HepG2 (cell line): Measurements from ENCODE around the gene PIM1. TPM values are rescaled to one million over a fixed set of nuclear protein-coding genes. Genes with fewer than 3 reads are reported as not detected.

Experiments
- ATRX ChIP-seq: sonication (generic); formaldehyde crosslinking; IDR thresholded peaks from 2 replicates; pipeline ENCODE4 v1.4.0; 2020; ENCODE audit warnings: missing genetic modification reagents, borderline replicate concordance
- ELF1 ChIP-seq: sonication (generic); formaldehyde crosslinking; IDR thresholded peaks from 2 replicates; pipeline ENCODE4 v1.4.0; 2020; ENCODE audit warnings: missing genetic modification reagents
- GZF1 ChIP-seq: sonication (generic); formaldehyde crosslinking; IDR thresholded peaks from 2 replicates; pipeline ENCODE4 v1.5.1; 2020; ENCODE audit warnings: mild to moderate bottlenecking, missing genetic modification reagents
- HDAC6 ChIP-seq: fragments of 200-600 bp; sonication (generic); IDR thresholded peaks from 2 replicates; pipeline ENCODE4 v1.7.0; 2017; ENCODE audit warnings: mild to moderate bottlenecking, antibody characterized with exemption, low read length, low read depth
- MAFF ChIP-seq: IDR thresholded peaks from 2 replicates; pipeline ENCODE4 v1.6.1; 2011; ENCODE audit warnings: low read depth, low read length, improper control_type of control experiment
- NBN ChIP-seq: fragments of 450-650 bp; conservative IDR thresholded peaks from 2 replicates; pipeline ENCODE4 v1.6.1; 2017
- NCOR1 ChIP-seq: fragments of 200-600 bp; sonication (generic); IDR thresholded peaks from 2 replicates; pipeline ENCODE4 v1.7.0; 2017; ENCODE audit warnings: antibody characterized with exemption, low read length, borderline replicate concordance
- NR2F2 ChIP-seq: IDR thresholded peaks from 2 replicates; pipeline ENCODE4 v1.6.1; 2012; ENCODE audit warnings: low read depth, inconsistent platforms, borderline replicate concordance
- PPARG ChIP-seq: conservative IDR thresholded peaks from 2 replicates; pipeline ENCODE4 v1.6.1; 2016; ENCODE audit warnings: missing biosample characterization, missing genetic modification reagents
- SKI ChIP-seq: fragments of 450-650 bp; IDR thresholded peaks from one replicate; pipeline ENCODE4 v1.6.1; 2018; ENCODE audit warnings: mild to moderate bottlenecking; ENCODE audit not compliant: partially characterized antibody
- SPEN ChIP-seq: sonication (generic); formaldehyde crosslinking; IDR thresholded peaks from 2 replicates; pipeline ENCODE4 v1.5.1; 2020; ENCODE audit warnings: low read depth, mild to moderate bottlenecking, missing genetic modification reagents
- TARDBP ChIP-seq: sonication (generic); formaldehyde crosslinking; IDR thresholded peaks from 2 replicates; pipeline ENCODE4 v1.8.0; 2022; ENCODE audit warnings: mild to moderate bottlenecking, missing genetic modification reagents
- ZBTB1 ChIP-seq: sonication (generic); formaldehyde crosslinking; IDR thresholded peaks from 2 replicates; pipeline ENCODE4 v1.4.0; 2020; ENCODE audit warnings: missing genetic modification reagents, borderline replicate concordance
- ZBTB25 ChIP-seq: IDR thresholded peaks from 2 replicates; pipeline ENCODE4 v1.6.1; 2018; ENCODE audit warnings: missing genetic modification reagents
- ZHX2 ChIP-seq, 2 experiments: sonication (generic) in 1 of 2; formaldehyde crosslinking in 1 of 2; IDR thresholded peaks; 2 replicates each; pipeline versions ENCODE4 v1.6.1 to v1.9.0; 2014 to 2022; ENCODE audit warnings: antibody characterized with exemption in 1 of 2, borderline replicate concordance in 1 of 2, inconsistent platforms in 1 of 2, low read depth in 1 of 2, missing genetic modification reagents in 1 of 2
- ZNF30 ChIP-seq: sonication (generic); formaldehyde crosslinking; IDR thresholded peaks from 2 replicates; pipeline ENCODE4 v1.5.0; 2020; ENCODE audit warnings: mild to moderate bottlenecking, missing genetic modification reagents
- ZNF546 ChIP-seq: sonication (generic); formaldehyde crosslinking; conservative IDR thresholded peaks from 2 replicates; pipeline ENCODE4 v1.8.1; 2023; ENCODE audit warnings: mild to moderate bottlenecking, missing genetic modification reagents
- ZSCAN12 ChIP-seq: sonication (generic); formaldehyde crosslinking; IDR thresholded peaks from 2 replicates; pipeline ENCODE4 v1.9.0; 2021; ENCODE audit warnings: mild to moderate bottlenecking, missing genetic modification reagents
- polyA plus RNA-seq, 8 experiments: library from polyadenylated mRNA; depleted of rRNA in 3 of 8; stranded (reverse) in 7 of 8; unstranded in 1 of 8; fragments of >200 nt; fragmentation: Illumina TruSeq in 4 of 8; extraction: Trizol in 4 of 8; gene quantifications; 2 replicates each; pipeline versions ENCODE4 v1.2.1 to v1.2.3, GENCODE V29; 2011 to 2016; ENCODE audit warnings: low read depth in 4 of 8, missing spikeins in 1 of 8, mixed read lengths in 1 of 8; ENCODE audit not compliant: insufficient read depth in 1 of 8
- total RNA-seq, 5 experiments: library from RNA; depleted of rRNA; stranded (reverse); fragments of >200 nt; fragmentation: Illumina TruSeq; extraction: Trizol; gene quantifications; 2 replicates each; pipeline ENCODE4 v1.2.3, GENCODE V29; 2016; ENCODE audit warnings: low read depth in 1 of 5
- TF ChIP-seq, protein P1 (sequence below): IDR thresholded peaks from 2 replicates; pipeline ENCODE4 v1.6.1; 2012; ENCODE audit warnings: low read depth, low read length, improper control_type of control experiment
- TF ChIP-seq, protein P2 (sequence below): sonication (generic); formaldehyde crosslinking; IDR thresholded peaks from 2 replicates; pipeline ENCODE4 v1.9.0; 2021; ENCODE audit warnings: missing genetic modification reagents, borderline replicate concordance

PIM1 gene
- total and polyA plus RNA-seq, 2 of the 13 experiments (the other 11 are each of a cell fraction or from before 2014, with no cell fraction given) = 29.4 to 117 TPM

DNA sequence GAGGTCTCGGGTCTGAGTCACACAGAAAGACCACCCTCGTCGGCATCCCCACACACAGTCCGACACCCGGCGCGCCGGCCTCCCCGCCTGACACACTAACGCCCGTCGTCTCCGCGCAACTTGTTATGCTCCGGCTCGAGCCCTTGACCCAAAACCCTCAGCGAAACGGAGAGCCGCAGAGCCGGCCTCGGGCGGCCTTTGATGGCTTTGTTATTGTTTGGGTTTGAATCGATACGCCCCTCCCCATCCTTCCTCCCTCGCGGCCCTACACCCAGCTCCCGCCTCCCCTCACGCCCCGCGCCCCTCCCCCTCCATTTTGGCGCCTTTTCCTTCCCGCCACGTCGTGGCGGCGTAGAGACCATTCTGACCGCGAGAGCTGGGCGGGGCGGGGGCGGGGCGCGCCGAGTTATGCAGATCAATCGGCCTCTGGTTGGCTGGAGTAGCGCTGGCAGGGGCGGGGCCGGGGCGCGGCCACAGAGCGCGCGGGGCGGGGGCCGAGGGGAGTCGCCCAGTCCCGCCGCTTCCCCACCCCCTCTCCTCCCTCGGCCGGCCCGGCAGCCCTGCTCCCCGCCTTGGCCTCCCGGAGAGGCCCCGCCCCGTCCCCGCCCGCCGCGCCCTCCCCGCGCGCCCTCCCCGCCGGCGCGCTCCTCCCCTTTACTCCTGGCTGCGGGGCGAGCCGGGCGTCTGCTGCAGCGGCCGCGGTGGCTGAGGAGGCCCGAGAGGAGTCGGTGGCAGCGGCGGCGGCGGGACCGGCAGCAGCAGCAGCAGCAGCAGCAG lies at the start of gene PIM1 (continued):
- TF ChIP-seq ZBTB25 (CRISPR knock-in tag) = peak; percentile 20
- TF ChIP-seq, protein P1, sequence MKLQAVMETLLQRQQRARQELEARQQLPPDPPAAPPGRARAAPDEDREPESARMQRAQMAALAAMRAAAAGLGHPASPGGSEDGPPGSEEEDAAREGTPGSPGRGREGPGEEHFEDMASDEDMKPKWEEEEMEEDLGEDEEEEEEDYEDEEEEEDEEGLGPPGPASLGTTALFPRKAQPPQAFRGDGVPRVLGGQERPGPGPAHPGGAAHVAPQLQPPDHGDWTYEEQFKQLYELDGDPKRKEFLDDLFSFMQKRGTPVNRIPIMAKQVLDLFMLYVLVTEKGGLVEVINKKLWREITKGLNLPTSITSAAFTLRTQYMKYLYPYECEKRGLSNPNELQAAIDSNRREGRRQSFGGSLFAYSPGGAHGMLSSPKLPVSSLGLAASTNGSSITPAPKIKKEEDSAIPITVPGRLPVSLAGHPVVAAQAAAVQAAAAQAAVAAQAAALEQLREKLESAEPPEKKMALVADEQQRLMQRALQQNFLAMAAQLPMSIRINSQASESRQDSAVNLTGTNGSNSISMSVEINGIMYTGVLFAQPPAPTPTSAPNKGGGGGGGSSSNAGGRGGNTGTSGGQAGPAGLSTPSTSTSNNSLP = peak; percentile 50; the same call in 1 of the 2 replicates
- TF ChIP-seq ZNF546 (CRISPR knock-in tag) = no peak
- peak; percentile 75; the same call in 1 of the 2 replicates for TF ChIP-seq SPEN (CRISPR knock-in tag)
- no peak for TF ChIP-seq ZHX2 (IDR thresholded peaks at IDR 0.05; ENCODE audit: low read depth)
- no peak; the same call in 1 of the 2 replicates for TF ChIP-seq ZHX2 (CRISPR knock-in tag; IDR thresholded peaks at IDR 0.05; ENCODE audit: borderline replicate concordance)
- TF ChIP-seq NCOR1 = peak; percentile 96
- TF ChIP-seq HDAC6 = no peak
- TF ChIP-seq TARDBP (CRISPR knock-in tag) = peak; percentile 82; the same call in 1 of the 2 replicates
- no peak for TF ChIP-seq ZSCAN12 (CRISPR knock-in tag)
- TF ChIP-seq ELF1 = no peak; the same call in 1 of the 2 replicates
- no peak for TF ChIP-seq ZBTB1 (CRISPR knock-in tag)
- peak; percentile 90 for TF ChIP-seq NR2F2
- TF ChIP-seq ATRX (CRISPR knock-in tag) = no peak
- no peak for TF ChIP-seq NBN
- TF ChIP-seq MAFF = no peak
- no peak for TF ChIP-seq GZF1 (CRISPR knock-in tag)
- peak; percentile 97 for TF ChIP-seq SKI
- peak; percentile 89 for TF ChIP-seq PPARG (CRISPR knock-in tag)
- no peak for TF ChIP-seq ZNF30 (CRISPR knock-in tag)
- TF ChIP-seq, protein P2, sequence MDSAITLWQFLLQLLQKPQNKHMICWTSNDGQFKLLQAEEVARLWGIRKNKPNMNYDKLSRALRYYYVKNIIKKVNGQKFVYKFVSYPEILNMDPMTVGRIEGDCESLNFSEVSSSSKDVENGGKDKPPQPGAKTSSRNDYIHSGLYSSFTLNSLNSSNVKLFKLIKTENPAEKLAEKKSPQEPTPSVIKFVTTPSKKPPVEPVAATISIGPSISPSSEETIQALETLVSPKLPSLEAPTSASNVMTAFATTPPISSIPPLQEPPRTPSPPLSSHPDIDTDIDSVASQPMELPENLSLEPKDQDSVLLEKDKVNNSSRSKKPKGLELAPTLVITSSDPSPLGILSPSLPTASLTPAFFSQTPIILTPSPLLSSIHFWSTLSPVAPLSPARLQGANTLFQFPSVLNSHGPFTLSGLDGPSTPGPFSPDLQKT (CRISPR knock-in tag) = no peak
